Mucosa of descending colon (tissue), 3 donors: ENCODE measurements around the gene CDH4. TPM values are rescaled to one million over a fixed set of nuclear protein-coding genes. Genes with fewer than 3 reads are reported as not detected.

ENCODE experiments used
- ATAC-seq: fragments of 200-7000 bp; cut with Tn5 transposase; one replicate; pipeline ENCODE4 v1.9.1; 2020; ENCODE audit warnings: mild to moderate bottlenecking, moderate library complexity
- DNase-seq, 3 donors: peaks; one replicate each; pipeline ENCODE4 v3.0.0-alpha.2; 2020
- H3K36me3 ChIP-seq: fragments of 200-600 bp; one replicate; pipeline ENCODE4 v1.8.0; 2021; ENCODE audit warnings: low read depth, mild to moderate bottlenecking
- H3K4me1 ChIP-seq: fragments of 200-600 bp; one replicate; pipeline ENCODE4 v1.8.0; 2021; ENCODE audit warnings: low read depth, mild to moderate bottlenecking
- H3K4me3 ChIP-seq: fragments of 200-600 bp; one replicate; pipeline ENCODE4 v1.8.0; 2021; ENCODE audit warnings: mild to moderate bottlenecking
- H3K9me3 ChIP-seq: fragments of 200-600 bp; one replicate; pipeline ENCODE4 v1.8.0; 2021; ENCODE audit warnings: mild to moderate bottlenecking
- intact Hi-C, 2 donors: fragments of 100-400 bp; cut with DNase I in 1 of 2; cut with micrococcal nuclease in 1 of 2; formaldehyde crosslinking; loops; one replicate each; pipeline versions ENCODE4 v1.11.0 to v1.11.1; 2022; cut with DNase I, micrococcal nuclease
- total RNA-seq, 3 donors: library from RNA; stranded (reverse); fragmentation: NEBNext Ultra II Directional in 2 of 3; extraction: Animal tissue kit (Norgen Biotek cat#: 25700) in 2 of 3; gene quantifications; one replicate each; pipeline versions ENCODE4 v1.2.1 to v1.2.4, GENCODE V29; 2021 to 2023
- TF ChIP-seq, protein P1 (sequence below): fragments of 200-600 bp; IDR thresholded peaks from one replicate; pipeline ENCODE4 v1.8.0; 2022; ENCODE audit warnings: antibody characterized with exemption, mild to moderate bottlenecking
- donor health status: DM: no; HTN: no; CAD: no; lungs with moderate emphysema.
- donor health status: DM: no; HTN: no; CAD: no.
- donor health status: DM: no; HTN: yes; CAD: no.

Gene CDH4
- total RNA-seq, 3 donors from 2014 or later, result 0.16 TPM; not detected in 2

GRCh38 chr20:61525781-61526431 is 273.8 kb downstream of the CDH4 start:
- H3K9me3 ChIP-seq, result no peaks in the 10 kb centered on the region
- H3K4me3 ChIP-seq, result no peak overlapping the region
- H3K4me1 ChIP-seq, result no peaks in the 10 kb centered on the region
- ATAC-seq (no peak), DNase-seq (no peak)
- intact Hi-C loops, result no loop called here
- TF ChIP-seq, protein P1, sequence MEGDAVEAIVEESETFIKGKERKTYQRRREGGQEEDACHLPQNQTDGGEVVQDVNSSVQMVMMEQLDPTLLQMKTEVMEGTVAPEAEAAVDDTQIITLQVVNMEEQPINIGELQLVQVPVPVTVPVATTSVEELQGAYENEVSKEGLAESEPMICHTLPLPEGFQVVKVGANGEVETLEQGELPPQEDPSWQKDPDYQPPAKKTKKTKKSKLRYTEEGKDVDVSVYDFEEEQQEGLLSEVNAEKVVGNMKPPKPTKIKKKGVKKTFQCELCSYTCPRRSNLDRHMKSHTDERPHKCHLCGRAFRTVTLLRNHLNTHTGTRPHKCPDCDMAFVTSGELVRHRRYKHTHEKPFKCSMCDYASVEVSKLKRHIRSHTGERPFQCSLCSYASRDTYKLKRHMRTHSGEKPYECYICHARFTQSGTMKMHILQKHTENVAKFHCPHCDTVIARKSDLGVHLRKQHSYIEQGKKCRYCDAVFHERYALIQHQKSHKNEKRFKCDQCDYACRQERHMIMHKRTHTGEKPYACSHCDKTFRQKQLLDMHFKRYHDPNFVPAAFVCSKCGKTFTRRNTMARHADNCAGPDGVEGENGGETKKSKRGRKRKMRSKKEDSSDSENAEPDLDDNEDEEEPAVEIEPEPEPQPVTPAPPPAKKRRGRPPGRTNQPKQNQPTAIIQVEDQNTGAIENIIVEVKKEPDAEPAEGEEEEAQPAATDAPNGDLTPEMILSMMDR, result no peak
- no peaks in the 10 kb centered on the region for H3K36me3 ChIP-seq

- ATAC-seq (no peak), DNase-seq (no peak)
- TF ChIP-seq, protein P1, result no peak
- Histone ChIP-seq H3K9me3 (no peaks in the 10 kb centered on the region), H3K4me3 (no peak overlapping the region), H3K36me3 (no peaks in the 10 kb centered on the region), H3K4me1 (no peaks in the 10 kb centered on the region)
- intact Hi-C loops, result no loop called here
Measured at GRCh38 chr20:61526907-61527306, 274.8 kb downstream of the CDH4 start.

DNA sequence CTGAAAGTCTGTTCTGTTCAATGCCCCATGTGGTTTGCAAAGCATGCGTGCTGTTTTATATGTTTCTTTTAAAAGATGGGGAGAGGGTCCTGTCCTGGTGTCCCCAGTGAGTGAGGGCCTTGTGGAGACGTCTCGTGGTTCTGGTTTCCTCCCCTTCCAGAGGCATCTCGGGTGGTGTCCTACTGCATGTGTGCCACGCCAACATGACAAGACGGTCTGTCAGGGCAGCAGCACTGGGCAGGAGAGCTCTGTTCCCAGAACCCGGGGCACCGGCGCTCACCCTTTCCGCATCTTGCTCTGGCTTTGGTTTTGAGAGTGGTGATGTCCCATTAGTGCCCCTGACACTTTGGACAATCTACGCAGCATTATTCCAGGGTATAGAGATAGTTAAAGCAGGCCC is 275.6 kb downstream of the CDH4 start:
- Histone ChIP-seq H3K4me3 (no peak overlapping the region), H3K4me1 (no peaks in the 10 kb centered on the region), H3K9me3 (no peaks in the 10 kb centered on the region), H3K36me3 (no peaks in the 10 kb centered on the region)
- no peak for ATAC-seq
- intact Hi-C loops, result no loop called here
- no peak for DNase-seq
- TF ChIP-seq, protein P1, result no peak

DNA sequence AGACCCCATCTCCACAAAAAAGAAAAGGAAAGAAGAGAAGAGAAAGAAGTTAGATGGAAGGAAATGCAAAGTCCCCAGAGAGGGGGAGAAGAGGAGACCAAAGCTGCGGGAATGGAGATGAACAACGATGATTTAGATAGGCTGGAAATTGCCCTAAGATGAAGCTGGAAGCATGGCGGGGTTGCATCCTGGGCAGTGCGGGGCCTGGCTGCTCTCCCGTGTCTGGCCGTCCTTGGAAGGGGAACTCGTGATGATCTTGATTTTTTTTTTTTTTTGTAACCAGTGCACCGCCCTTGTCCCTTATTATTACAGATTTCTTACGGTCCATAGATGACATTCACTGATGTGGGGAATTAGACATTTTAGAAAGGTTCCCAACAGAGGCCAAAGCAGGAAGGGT is 276.5 kb downstream of the CDH4 start:
- no peak for ATAC-seq
- TF ChIP-seq, protein P1, result no peak
- Histone ChIP-seq H3K36me3 (no peaks in the 10 kb centered on the region), H3K9me3 (no peaks in the 10 kb centered on the region), H3K4me3 (no peak overlapping the region), H3K4me1 (no peaks in the 10 kb centered on the region)
- intact Hi-C loops, result no loop called here
- DNase-seq, result no peak

GRCh38 chr20:61529354-61529753 is 277.3 kb downstream of the CDH4 start:
- H3K9me3 ChIP-seq, result no peaks in the 10 kb centered on the region
- H3K36me3 ChIP-seq, result no peaks in the 10 kb centered on the region
- DNase-seq, result no peak
- ATAC-seq, result no peak
- TF ChIP-seq, protein P1, result no peak
- no peaks in the 10 kb centered on the region for H3K4me1 ChIP-seq
- intact Hi-C loops, result no loop called here
- no peak overlapping the region for H3K4me3 ChIP-seq
